LNCaP clone FGC (cell line): Measurements from ENCODE around the gene DLL4.

Experiments
- DNase-seq: peaks from one replicate; pipeline ENCODE4 v3.0.0-alpha.2; 2011; ENCODE audit warnings: low read depth
- H3K4me3 ChIP-seq: 2 replicates; pipeline ENCODE4 v1.5.1; 2011; ENCODE audit warnings: mild to moderate bottlenecking, low read depth, low read length, control low read depth
- TF ChIP-seq, protein P1 (sequence below): IDR thresholded peaks from 2 replicates; pipeline ENCODE4 v1.5.1; 2012; ENCODE audit warnings: mild to moderate bottlenecking; ENCODE audit not compliant: control insufficient read depth, insufficient read depth; ENCODE audit errors: extremely low read depth

The DLL4 gene

GRCh38 chr15:40912478-40912877 is 16.7 kb upstream of the DLL4 start:
- H3K4me3 ChIP-seq: no peak overlapping the region
- TF ChIP-seq, protein P1, sequence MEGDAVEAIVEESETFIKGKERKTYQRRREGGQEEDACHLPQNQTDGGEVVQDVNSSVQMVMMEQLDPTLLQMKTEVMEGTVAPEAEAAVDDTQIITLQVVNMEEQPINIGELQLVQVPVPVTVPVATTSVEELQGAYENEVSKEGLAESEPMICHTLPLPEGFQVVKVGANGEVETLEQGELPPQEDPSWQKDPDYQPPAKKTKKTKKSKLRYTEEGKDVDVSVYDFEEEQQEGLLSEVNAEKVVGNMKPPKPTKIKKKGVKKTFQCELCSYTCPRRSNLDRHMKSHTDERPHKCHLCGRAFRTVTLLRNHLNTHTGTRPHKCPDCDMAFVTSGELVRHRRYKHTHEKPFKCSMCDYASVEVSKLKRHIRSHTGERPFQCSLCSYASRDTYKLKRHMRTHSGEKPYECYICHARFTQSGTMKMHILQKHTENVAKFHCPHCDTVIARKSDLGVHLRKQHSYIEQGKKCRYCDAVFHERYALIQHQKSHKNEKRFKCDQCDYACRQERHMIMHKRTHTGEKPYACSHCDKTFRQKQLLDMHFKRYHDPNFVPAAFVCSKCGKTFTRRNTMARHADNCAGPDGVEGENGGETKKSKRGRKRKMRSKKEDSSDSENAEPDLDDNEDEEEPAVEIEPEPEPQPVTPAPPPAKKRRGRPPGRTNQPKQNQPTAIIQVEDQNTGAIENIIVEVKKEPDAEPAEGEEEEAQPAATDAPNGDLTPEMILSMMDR: no peak
- DNase-seq: no peak

- no peak for DNase-seq
- H3K4me3 ChIP-seq: no peak overlapping the region
- TF ChIP-seq, protein P1: no peak
Measured at GRCh38 chr15:40914013-40914412, 15.1 kb upstream of the DLL4 start.

GRCh38 chr15:40914486-40914885 is 14.7 kb upstream of the DLL4 start:
- TF ChIP-seq, protein P1: 0 out of 2 replicates have a peak, but pooled peaks have one; percentile 20
- no peak overlapping the region for H3K4me3 ChIP-seq
- no peak for DNase-seq

DNA sequence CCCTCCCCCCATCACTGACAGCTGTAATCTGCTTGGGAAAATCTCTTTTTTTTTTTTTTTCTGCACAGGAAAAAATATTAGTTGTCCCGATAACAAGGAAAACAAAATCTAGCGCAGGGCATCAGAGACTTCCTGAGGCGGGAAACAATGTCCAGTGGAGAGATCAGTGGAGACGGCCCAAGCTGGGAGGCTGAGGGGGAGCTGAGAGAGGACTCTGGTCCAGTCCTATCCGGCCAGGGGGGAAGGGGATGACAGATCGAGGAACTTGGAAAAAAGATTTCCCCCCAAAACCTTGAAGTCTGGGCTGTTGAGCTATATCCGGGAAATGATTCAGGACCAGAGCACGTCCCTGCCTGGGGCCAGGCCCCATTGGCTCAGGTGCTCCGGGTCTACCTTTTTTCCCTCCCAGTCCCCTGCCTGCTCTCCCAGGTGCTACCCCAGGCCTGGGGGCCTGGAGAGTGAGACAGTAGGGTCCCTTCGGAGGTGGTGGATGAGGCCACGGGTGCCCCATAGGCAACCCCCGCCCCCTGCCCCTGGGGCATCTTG is 14.0 kb upstream of the DLL4 start:
- no peak for DNase-seq
- TF ChIP-seq, protein P1: no peak
- no peak overlapping the region for H3K4me3 ChIP-seq

DNA sequence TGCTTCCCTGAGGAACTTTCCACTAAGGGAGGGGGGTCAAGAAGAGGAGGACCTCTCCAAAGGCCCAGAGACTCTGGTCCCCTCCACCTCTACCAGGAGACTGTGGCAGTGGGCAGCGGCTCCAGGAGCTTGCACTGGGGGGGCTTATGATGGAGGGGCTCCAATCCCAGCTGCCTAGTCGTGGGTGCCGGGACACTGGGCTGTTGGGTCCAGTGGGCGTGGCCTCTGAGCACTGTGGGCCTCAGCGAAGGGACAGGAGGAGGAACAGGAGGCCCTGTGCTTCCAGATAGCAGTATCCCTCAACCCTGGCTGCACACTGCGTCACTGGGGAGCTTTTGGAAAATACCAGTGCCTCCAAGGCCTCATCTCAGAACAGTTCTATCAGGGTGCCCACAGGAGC is 13.5 kb upstream of the DLL4 start:
- no peak overlapping the region for H3K4me3 ChIP-seq
- TF ChIP-seq, protein P1: no peak
- DNase-seq: no peak

DNA sequence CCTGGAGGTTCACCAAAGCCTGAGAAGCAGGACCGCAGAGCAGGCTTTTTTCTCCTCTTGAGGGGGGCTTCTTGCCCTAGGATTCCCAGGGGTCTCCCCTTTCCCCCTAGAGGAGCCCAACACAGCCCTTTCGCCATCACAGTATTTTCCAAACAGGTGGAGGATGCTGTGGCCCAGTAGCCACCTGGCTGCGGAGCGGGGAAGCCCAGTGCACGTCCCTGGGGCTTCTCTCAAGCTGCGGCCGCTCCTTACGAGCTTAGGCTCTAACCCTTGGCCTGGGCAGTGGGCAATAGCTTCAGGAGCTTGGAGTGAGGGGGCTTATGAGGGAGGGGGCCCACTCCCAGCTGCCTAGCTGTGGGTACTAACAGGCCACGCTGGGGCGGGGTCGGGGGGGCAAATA is 11.6 kb upstream of the DLL4 start:
- no peak overlapping the region for H3K4me3 ChIP-seq
- DNase-seq: no peak
- TF ChIP-seq, protein P1: no peak

DNA sequence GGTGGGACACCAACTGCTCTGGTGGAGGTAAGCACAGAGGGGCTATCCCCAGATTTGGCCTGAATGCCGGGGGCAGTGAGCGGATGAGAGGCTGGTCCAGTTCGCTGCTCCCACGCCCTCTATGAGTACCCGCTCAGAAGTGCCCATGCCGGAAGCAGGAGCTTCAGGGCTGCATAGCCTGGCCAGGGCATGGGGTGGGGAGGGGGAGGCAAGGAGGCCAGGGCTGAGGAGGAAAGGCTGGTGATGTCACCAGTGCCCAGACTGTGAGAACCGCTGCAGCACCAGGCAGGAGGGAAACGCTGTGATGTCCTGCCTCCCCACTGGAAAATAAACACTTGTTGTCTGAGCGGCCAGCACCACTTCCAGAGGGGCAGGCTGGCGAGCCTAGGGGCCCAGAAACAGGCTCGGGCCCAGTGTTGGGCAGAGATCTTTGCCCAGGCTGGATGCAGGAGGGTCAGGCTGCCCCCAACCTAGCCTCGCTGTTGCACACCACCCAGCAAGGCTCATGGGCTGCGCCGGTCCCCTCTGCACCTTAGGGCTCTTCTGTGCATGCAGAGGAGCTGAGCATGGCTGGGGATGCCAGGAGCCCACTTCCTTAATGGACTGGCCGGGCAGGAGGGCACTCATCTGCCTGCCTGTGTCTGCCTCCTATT is 10.9 kb upstream of the DLL4 start:
- no peak overlapping the region for H3K4me3 ChIP-seq
- DNase-seq: no peak
- TF ChIP-seq, protein P1: no peak
